ENCODE data around the gene MEGF11.

DNA sequence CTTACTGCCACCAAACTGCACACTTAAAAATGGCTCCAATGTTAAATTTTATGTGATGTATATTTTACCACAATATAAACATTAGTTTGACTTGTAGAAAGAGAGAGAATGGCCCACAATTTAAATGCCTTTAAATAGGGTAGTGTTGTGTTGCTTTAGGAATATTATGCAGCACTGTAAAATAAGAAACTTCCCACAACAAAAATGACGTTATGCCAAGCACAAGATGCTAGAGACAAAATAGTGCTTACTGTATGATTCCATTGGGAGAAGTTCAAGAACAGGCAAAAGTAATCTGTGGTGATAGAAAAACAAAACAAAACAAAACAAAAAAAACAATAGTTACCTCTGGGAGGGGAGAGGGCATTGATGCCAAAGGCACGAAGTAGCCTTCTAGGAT lies 91.3 kb downstream of the MEGF11 start:
- TF ChIP-seq, protein P1, sequence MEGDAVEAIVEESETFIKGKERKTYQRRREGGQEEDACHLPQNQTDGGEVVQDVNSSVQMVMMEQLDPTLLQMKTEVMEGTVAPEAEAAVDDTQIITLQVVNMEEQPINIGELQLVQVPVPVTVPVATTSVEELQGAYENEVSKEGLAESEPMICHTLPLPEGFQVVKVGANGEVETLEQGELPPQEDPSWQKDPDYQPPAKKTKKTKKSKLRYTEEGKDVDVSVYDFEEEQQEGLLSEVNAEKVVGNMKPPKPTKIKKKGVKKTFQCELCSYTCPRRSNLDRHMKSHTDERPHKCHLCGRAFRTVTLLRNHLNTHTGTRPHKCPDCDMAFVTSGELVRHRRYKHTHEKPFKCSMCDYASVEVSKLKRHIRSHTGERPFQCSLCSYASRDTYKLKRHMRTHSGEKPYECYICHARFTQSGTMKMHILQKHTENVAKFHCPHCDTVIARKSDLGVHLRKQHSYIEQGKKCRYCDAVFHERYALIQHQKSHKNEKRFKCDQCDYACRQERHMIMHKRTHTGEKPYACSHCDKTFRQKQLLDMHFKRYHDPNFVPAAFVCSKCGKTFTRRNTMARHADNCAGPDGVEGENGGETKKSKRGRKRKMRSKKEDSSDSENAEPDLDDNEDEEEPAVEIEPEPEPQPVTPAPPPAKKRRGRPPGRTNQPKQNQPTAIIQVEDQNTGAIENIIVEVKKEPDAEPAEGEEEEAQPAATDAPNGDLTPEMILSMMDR (conservative IDR thresholded peaks at IDR 0.05; ENCODE audit: low read length) = no peak
- no peak for TF ChIP-seq EZH2phosphoT487 (IDR thresholded peaks at IDR 0.05; ENCODE audit: borderline replicate concordance)
